ENCODE results near the gene ZNF888.

The ZNF888 gene

DNA sequence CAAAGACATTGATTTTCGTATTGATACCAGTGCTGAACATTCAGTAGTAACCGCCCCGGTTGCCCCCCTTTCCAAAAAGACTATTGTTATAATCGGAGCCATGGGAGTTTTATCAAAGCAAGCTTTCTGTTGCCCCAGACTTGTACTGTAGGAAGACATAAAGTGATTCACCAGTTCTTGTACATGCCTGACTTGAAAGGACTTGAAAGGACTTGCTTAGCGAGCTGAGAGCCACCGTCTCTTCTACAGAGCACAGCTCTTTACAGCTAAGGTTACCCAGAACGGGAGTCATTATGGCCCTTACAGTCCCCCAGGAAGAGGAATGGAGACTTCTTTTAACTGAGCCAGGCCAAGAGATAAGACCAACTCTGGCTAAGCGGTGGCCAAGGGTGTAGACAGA, 34.4 kb upstream of the ZNF888 start:
- no peak for DNase-seq (ENCODE audit: low read depth in 1 of 2, low spot score in 1 of 2)
- TF ChIP-seq POLR2AphosphoS5 (IDR thresholded peaks at IDR 0.05; ENCODE audit: low read depth) (no peak), REST (IDR thresholded peaks at IDR 0.05; ENCODE audit: insufficient replicate concordance, low read depth) (no peak), SPI1 (IDR thresholded peaks at IDR 0.05; ENCODE audit: borderline replicate concordance, low read depth) (no peak), GABPA (IDR thresholded peaks at IDR 0.05; ENCODE audit: low read depth) (no peak), CTCF (IDR thresholded peaks at IDR 0.05; ENCODE audit: insufficient read depth, low read length) (no peak)
- H3K27me3 ChIP-seq (ENCODE audit: insufficient read depth, poor library complexity, severe bottlenecking), result no peaks in the 10 kb centered on the region
- no peak overlapping the region for H3K27ac ChIP-seq (replicated peaks)
- H3K4me3 ChIP-seq (replicated peaks; ENCODE audit: insufficient read depth, low read length), result no peak overlapping the region

DNA sequence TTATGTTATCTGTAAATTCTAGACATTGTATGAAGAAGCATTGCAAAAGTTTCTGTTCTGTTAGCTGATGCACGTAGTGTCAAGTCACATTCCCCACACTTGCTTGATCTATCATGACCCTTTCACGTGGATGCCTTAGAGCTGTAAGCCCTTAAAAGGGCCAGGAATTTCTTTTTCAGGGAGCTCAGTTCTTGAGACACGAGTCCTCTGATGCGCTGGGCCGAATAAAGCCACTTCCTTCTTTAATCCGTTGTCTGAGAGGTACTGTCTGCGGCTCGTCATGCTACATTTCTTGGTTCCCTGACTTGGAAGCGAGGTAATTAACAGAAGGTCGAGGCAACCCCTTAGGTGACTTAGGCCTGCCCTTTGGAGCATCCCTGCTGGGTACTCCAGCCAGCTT, 33.7 kb upstream of the ZNF888 start:
- DNase-seq (ENCODE audit: low read depth in 1 of 2, low spot score in 1 of 2), result no peak
- H3K4me3 ChIP-seq (replicated peaks; ENCODE audit: insufficient read depth, low read length), result no peak overlapping the region
- H3K27ac ChIP-seq (replicated peaks), result no peak overlapping the region
- H3K27me3 ChIP-seq (ENCODE audit: insufficient read depth, poor library complexity, severe bottlenecking), result no peaks in the 10 kb centered on the region
- TF ChIP-seq GABPA (IDR thresholded peaks at IDR 0.05; ENCODE audit: low read depth) (no peak), CTCF (IDR thresholded peaks at IDR 0.05; ENCODE audit: insufficient read depth, low read length) (no peak), SPI1 (IDR thresholded peaks at IDR 0.05; ENCODE audit: borderline replicate concordance, low read depth) (no peak), POLR2AphosphoS5 (IDR thresholded peaks at IDR 0.05; ENCODE audit: low read depth) (no peak), REST (IDR thresholded peaks at IDR 0.05; ENCODE audit: insufficient replicate concordance, low read depth) (no peak)

- H3K27ac ChIP-seq (replicated peaks), result no peak overlapping the region
- no peak for TF ChIP-seq POLR2AphosphoS5 (IDR thresholded peaks at IDR 0.05; ENCODE audit: low read depth)
- TF ChIP-seq SPI1 (IDR thresholded peaks at IDR 0.05; ENCODE audit: borderline replicate concordance, low read depth), result no peak
- no peak for TF ChIP-seq GABPA (IDR thresholded peaks at IDR 0.05; ENCODE audit: low read depth)
- TF ChIP-seq REST (IDR thresholded peaks at IDR 0.05; ENCODE audit: insufficient replicate concordance, low read depth), result no peak
- no peak for TF ChIP-seq CTCF (IDR thresholded peaks at IDR 0.05; ENCODE audit: insufficient read depth, low read length)
- no peak overlapping the region for H3K4me3 ChIP-seq (replicated peaks; ENCODE audit: insufficient read depth, low read length)
- H3K27me3 ChIP-seq (ENCODE audit: insufficient read depth, poor library complexity, severe bottlenecking), result no peaks in the 10 kb centered on the region
- no peak for DNase-seq (ENCODE audit: low read depth in 1 of 2, low spot score in 1 of 2)
Observed at GRCh38 chr19:52949422-52949821, 26.2 kb upstream of the ZNF888 start.

Data from HL-60 (cell line).